ENCODE results near the gene MYO3B. TPM values are rescaled to one million over a fixed set of nuclear protein-coding genes. Genes with fewer than 3 reads are reported as not detected.

The MYO3B gene
- total and polyA plus RNA-seq, 2 of the 8 experiments (the other 6 are each of a cell fraction or from before 2014, with no cell fraction given): 0.17 to 0.19 TPM

GRCh38 chr2:170369228-170369627 lies 191.3 kb downstream of the MYO3B start:
- no peak overlapping the region for H3K4me3 ChIP-seq (ENCODE audit: extremely low read depth in 1 of 4, insufficient read depth in 2 of 4, low read depth in 3 of 4, low read length in 4 of 4)
- POLR2A ChIA-PET (ENCODE audit: partially characterized antibody): interaction anchor here (1.3 kb wide), 1 partner anchor 348 kb away, joined by 4 read pairs; no protein-coding TSS in a partner anchor
- no peak overlapping the region for H3K23ac ChIP-seq (ENCODE audit: insufficient read length)
- H4K8ac ChIP-seq (ENCODE audit: extremely low read depth, insufficient read depth, low read length): no peak overlapping the region
- DNase-seq (ENCODE audit: low read depth in 1 of 2, low spot score in 2 of 2): no peak
- no peak overlapping the region for H3K18ac ChIP-seq (ENCODE audit: extremely low read depth, low read length)
- H3K4ac ChIP-seq (replicated peaks; ENCODE audit: insufficient read length, low read depth, low read length): no peak overlapping the region
- no peaks in the 10 kb centered on the region for H4K20me1 ChIP-seq (replicated peaks in 1 of 2; ENCODE audit: control insufficient read depth in 1 of 2, insufficient read depth in 2 of 2, low read length in 2 of 2)
- H2BK120ac ChIP-seq (replicated peaks; ENCODE audit: low read depth, low read length): no peak overlapping the region
- no peak overlapping the region for H2AFZ ChIP-seq (ENCODE audit: low read length)
- no peak overlapping the region for H2BK5ac ChIP-seq (ENCODE audit: low read depth, low read length)
- no peak overlapping the region for H2BK15ac ChIP-seq (ENCODE audit: low read length)
- H2AK5ac ChIP-seq (ENCODE audit: low read depth, low read length): no peak overlapping the region
- CTCF ChIA-PET (ENCODE audit: partially characterized antibody): interaction anchor here (0.6 to 3.5 kb wide), 26 partner anchors 8 to 1743 kb away, joined by 3 to 25 read pairs (median 4); no protein-coding TSS in a partner anchor
- no peaks in the 10 kb centered on the region for H3K79me1 ChIP-seq (ENCODE audit: low read depth, low read length)
- H2BK20ac ChIP-seq (ENCODE audit: low read length): no peak overlapping the region
- no peaks in the 10 kb centered on the region for H3K27me3 ChIP-seq (replicated peaks in 1 of 4; ENCODE audit: control insufficient read depth in 3 of 4, extremely low read depth in 1 of 4, insufficient read depth in 3 of 4, low read length in 3 of 4)
- H3K9ac ChIP-seq (replicated peaks in 1 of 4; ENCODE audit: extremely low read depth in 1 of 4, low read depth in 3 of 4, low read length in 3 of 4): no peak overlapping the region
- no peak overlapping the region for H4K91ac ChIP-seq (replicated peaks; ENCODE audit: insufficient read length, low read length)
- WGBS, 2 experiments (ENCODE audit: extremely low coverage in 1 of 2, insufficient coverage in 1 of 2, insufficient read length in 1 of 2, insufficient replicate concordance in 2 of 2, low coverage in 1 of 2, low lambda C conversion rate in 2 of 2, missing lambda C conversion rate in 1 of 2): 85% methylated on average over 2 of the region's 2 CpGs; no CpG with 5 or more reads in 1 of the 2 experiments
- no peak for TF ChIP-seq RNF2 (IDR thresholded peaks at IDR 0.05; ENCODE audit: borderline replicate concordance, low read depth, low read length, missing control alignments, poor library complexity, severe bottlenecking)
- peaks cover 0 to 18% (median 10%) of the 10 kb centered on the region in 4 experiments; a peak in 4 of 7 replicates for H3K4me1 ChIP-seq (replicated peaks in 1 of 4; ENCODE audit: control insufficient read depth in 3 of 4, insufficient read depth in 4 of 4, low read length in 3 of 4)
- no peak overlapping the region for H3K56ac ChIP-seq (replicated peaks; ENCODE audit: insufficient read length, low read depth, low read length)
- no peak overlapping the region for H4K5ac ChIP-seq (ENCODE audit: insufficient read length, low read depth, low read length)
- H3K14ac ChIP-seq (ENCODE audit: insufficient read length): no peak overlapping the region
- H2BK12ac ChIP-seq (ENCODE audit: low read depth, low read length): no peak overlapping the region
- FAIRE-seq: no peak
- peaks cover 3% of the 10 kb centered on the region for H3K23me2 ChIP-seq (ENCODE audit: low read depth, low read length)
- no peaks in the 10 kb centered on the region for H3K9me3 ChIP-seq (ENCODE audit: insufficient read depth in 2 of 2, low read depth in 1 of 2, low read length in 1 of 2)
- H3K27ac ChIP-seq (ENCODE audit: low read depth, low read length): no peak overlapping the region
- no peak overlapping the region for H3K4me2 ChIP-seq (ENCODE audit: insufficient read depth in 1 of 2, low read depth in 2 of 2, low read length in 2 of 2)
- H3K36me3 ChIP-seq (ENCODE audit: control insufficient read depth in 2 of 4, insufficient read depth in 4 of 4, low read length in 3 of 4): no peaks in the 10 kb centered on the region
- no peaks in the 10 kb centered on the region for H3K79me2 ChIP-seq (ENCODE audit: control insufficient read depth in 1 of 2, insufficient read depth in 2 of 2, low read length in 2 of 2)
